ENCODE measurements around the gene ACOX2.

DNA sequence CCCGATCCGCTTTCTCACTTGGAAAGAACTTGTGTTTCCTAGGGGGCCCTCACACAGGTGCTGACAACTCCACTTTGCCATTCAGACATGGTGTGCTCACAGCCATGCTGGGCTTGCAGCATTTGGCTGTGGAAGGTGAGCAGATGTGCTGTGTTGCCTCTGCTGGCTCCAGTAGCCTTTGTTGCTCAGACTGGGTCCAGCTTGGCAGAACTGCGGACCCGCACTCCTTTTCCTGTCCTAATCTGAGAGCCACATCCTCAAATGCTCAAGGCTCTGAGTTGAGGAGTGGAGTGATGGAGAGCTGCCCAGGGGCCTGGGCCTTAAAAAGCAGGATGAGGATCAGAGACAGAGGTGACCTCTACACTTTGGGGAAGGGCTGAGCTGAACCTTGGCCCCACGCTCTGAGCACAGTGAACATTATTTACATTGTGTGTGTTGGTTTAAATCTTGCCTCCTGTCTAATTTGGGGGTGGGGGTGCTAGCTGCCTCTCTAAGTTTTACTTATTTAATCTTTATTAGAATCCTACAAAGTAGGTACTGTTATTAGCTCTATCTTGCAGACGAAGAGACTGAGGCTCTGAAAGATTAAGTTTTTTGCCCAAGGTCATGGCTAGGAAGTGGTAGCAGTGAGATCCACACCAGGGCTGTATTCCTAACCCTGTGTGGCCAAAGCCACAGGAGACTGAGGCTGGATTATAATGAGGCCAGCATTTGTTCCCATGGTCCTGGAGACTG is 17.2 kb downstream of the ACOX2 start:
- no peak for TF ChIP-seq SUZ12 (IDR thresholded peaks at IDR 0.05; ENCODE audit: low read length)
- no peak for TF ChIP-seq TCF12 (IDR thresholded peaks at IDR 0.05; ENCODE audit: low read depth, low read length)
- no peak for TF ChIP-seq CREB1 (IDR thresholded peaks at IDR 0.05)

Data from H1 (cell line).